NOMO-1 treated with dmso at 0.1 percent for 144 hours (cell line): ENCODE data around the gene USP40.

ENCODE experiments used
- DNase-seq: peaks from one replicate; lab custom pipeline; 2025; ENCODE audit not compliant: unreplicated experiment; lab: John Stamatoyannopoulos, UW

The USP40 gene

DNA sequence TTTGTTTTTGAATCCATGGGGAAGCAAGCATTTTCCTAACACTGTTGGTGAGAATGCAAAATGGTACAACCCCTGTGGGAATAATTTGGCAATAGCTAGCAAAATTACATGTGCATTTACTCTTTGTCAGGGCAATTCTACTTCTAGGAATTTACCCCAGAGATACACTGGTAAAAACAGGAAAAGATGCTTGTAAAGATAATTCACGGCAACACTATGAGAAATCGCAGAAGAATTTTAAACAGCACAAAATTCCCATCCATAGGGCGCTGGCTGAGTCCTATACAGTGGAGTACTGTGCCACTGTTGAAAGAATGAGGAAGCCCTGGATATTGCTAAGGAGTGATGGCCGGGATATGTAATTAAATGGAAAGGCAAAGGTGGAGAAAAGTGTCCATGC lies 136.5 kb downstream of the USP40 start:
- no peak for DNase-seq

GRCh38 chr2:233429175-233429897 lies 137.2 kb downstream of the USP40 start:
- no peak for DNase-seq

- no peak for DNase-seq
Measured at GRCh38 chr2:233428438-233428837, 138.1 kb downstream of the USP40 start.

DNA sequence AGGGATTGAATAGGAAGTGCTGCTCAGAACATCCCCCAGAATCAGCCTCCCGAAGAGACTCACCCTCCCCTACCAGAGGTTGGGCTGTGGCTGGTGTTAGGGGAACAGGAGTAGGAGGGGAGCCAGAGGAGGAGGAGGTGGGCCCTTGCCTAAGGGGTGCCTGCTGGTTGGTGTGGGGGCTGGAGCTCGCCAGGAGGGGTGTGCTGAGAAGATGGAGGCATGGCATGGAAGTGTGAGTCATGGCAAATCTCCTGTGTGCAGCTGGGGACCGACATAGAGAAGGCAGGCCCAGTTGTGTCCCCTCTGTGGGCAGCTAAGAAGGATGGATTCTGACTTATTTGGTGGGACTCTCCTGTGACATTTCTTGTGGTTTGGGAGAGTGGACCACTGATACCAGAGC lies 138.6 kb downstream of the USP40 start:
- no peak for DNase-seq

DNA sequence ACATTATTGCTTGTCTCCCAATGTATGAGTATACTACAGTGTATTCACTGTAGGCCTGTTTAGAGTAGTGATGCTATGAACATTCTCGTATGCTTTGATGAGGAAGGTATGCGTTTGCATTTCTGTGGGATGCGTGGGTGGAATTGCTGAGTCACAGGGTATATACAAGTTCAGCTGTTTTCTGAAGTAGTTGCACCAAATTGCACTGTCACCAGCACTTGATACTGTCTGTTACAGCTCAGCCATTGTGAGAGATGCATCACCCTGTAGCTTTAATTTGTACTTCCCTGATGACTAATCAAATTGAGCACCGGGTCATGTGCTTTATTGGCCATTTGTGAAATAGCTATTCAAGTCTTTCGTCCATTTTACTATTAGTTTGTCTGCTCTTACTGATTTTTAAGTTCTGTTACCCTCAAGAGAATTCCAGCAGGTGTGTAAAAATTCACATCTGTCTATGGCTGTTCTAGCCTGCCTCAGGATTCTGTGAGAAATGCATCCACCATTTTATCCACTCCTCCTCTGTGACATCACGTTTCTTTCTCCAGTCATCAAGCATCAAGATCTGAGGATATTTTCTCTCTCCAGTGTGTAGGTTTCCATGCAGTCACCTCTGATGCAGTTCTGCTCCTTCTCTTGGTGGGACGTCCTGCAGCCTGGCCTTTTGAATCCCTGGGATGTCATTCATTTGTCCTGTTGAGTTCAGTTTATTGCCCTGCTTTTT lies 139.8 kb downstream of the USP40 start:
- DNase-seq, result no peak
